Measurements from ENCODE around the gene RMND5B. TPM values are rescaled to one million over a fixed set of nuclear protein-coding genes. Genes with fewer than 3 reads are reported as not detected.
"Not testable (repeated sequence)": the region's sequence is repeated elsewhere in the genome, so short reads cannot be mapped to it uniquely, and the experiment has no call there.

The RMND5B gene
- total RNA-seq, 2 donors from 2014 or later: 14.7 to 15.3 TPM

DNA sequence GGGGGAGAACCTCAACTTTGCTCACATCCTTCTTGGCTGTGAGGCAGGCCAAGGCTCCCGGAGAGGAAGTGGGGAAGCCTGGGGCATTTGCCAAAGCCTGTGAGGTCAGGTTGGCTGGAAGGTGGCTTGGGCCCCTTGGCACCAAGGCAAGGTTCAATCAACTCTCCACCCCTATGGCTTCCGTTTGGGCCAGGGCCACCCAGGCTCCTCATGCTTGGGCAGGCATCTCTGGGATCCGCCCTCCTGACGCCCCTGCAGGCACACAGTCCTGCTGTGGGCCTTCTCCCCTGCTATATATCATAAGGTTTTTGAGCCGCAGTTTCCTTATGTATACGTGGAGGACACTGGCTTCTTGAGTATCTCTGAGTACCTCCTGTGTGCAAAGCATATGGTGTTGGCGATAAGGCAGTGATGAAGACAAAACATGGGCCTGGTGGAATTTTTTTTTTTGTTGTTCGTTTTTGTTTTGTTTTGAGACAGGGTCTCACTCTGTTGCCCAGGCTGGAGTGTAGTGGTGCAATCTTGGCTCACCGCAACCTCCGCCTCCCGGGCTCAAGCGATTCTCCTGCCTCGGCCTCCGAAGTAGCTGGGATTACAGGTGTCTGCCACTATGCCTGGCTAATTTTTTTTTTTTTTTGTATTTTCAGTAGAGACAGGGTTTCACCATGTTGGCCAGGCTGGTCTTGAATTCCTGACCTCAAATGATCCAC, 3.4 kb upstream of the RMND5B start:
- Mint-ChIP-seq H3K4me1 (peaks cover 11% of the 10 kb centered on the region), H3K27ac (peak overlapping the region; percentile 39)
- not testable (repeated sequence) for H3K27me3 Mint-ChIP-seq; ATAC-seq; H3K36me3 Mint-ChIP-seq (ENCODE audit: low read depth); DNase-seq; H3K9me3 ChIP-seq (ENCODE audit: control insufficient read depth, low read length, poor library complexity, severe bottlenecking); H3K4me3 Mint-ChIP-seq

DNA sequence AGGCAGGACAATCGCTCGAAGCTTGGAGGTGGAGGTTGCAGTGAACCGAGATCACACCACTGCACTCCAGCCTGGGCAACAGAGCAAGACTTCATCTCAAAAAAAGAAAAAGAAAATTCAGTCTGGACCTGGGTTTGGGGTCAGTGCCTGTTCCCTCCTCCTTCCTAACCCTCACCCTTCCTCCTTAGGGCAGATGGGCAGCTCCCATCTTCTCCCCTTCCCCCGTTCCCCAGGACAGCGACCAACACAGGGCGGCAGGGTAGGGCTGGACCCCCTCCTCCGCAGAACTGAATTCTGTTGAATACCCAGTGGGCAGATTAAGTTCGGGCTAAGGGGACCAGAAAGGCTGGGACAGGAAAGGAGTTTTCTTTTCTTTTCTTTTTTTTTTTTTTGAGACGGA, 1.5 kb upstream of the RMND5B start:
- DNase-seq: no peak
- no peak for ATAC-seq

DNA sequence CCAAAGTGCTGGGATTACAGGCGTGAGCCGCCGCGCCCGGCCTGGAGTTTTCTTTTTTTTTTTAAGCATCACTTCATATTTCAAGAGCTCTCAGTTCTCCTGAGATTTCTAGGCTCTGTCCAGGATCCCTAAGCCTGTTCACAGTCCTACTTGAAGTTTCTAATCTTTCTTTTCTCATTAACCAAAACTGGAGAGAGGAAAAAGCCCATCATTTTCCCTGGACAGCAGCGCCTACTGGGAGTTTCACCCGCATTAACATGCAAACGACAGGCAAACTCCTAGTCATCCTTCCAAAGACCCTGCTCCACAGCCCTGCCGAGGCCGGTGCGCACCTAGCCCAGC, 609 bp upstream of the RMND5B start:
- not testable (repeated sequence) for H3K36me3 Mint-ChIP-seq (ENCODE audit: low read depth); DNase-seq; H3K27me3 Mint-ChIP-seq; H3K9me3 ChIP-seq (ENCODE audit: control insufficient read depth, low read length, poor library complexity, severe bottlenecking); ATAC-seq
- Mint-ChIP-seq H3K4me3 (peak overlapping the region; percentile 60), H3K27ac (peak overlapping the region; percentile 69), H3K4me1 (peaks cover 16% of the 10 kb centered on the region)

More for the DNA sequence above, 1.5 kb upstream of the RMND5B start:
- Mint-ChIP-seq H3K36me3 (ENCODE audit: low read depth) (peaks cover 2% of the 10 kb centered on the region), H3K27me3 (no peaks in the 10 kb centered on the region), H3K27ac (no peak overlapping the region), H3K4me1 (peaks cover 13% of the 10 kb centered on the region), H3K4me3 (no peak overlapping the region)
- no peaks in the 10 kb centered on the region for H3K9me3 ChIP-seq (ENCODE audit: control insufficient read depth, low read length, poor library complexity, severe bottlenecking)

DNA sequence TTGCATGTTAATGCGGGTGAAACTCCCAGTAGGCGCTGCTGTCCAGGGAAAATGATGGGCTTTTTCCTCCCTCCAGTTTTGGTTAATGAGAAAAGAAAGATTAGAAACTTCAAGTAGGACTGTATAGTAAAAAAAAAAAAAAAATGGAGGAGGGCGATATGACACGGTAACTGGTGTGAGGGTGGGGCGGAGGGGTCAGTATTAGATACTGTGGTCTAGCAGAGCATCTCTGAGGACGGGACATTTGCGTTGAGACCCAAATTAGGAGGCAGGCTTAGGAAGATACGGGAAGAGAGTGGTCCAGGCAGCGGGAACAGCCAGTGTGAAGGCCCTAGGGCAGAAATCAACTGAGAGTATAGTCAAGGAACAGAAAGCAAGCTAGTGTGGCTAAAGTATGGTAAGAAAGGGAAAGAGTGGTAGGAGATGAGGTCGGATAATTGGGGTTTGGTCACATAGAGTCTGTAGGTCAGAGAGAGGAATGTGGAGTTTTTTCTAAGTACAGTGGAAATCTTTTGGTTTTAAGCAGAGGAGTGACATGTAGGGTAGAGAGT, 707 bp downstream of the RMND5B start:
- no peaks in the 10 kb centered on the region for H3K27me3 Mint-ChIP-seq
- peaks cover 24% of the 10 kb centered on the region for H3K4me1 Mint-ChIP-seq
- peak overlapping the region; percentile 86 for H3K27ac Mint-ChIP-seq
- no peaks in the 10 kb centered on the region for H3K9me3 ChIP-seq (ENCODE audit: control insufficient read depth, low read length, poor library complexity, severe bottlenecking)
- no peak for ATAC-seq
- no peak for DNase-seq
- peaks cover 2% of the 10 kb centered on the region for H3K36me3 Mint-ChIP-seq (ENCODE audit: low read depth)
- H3K4me3 Mint-ChIP-seq: peak overlapping the region; percentile 88

DNA sequence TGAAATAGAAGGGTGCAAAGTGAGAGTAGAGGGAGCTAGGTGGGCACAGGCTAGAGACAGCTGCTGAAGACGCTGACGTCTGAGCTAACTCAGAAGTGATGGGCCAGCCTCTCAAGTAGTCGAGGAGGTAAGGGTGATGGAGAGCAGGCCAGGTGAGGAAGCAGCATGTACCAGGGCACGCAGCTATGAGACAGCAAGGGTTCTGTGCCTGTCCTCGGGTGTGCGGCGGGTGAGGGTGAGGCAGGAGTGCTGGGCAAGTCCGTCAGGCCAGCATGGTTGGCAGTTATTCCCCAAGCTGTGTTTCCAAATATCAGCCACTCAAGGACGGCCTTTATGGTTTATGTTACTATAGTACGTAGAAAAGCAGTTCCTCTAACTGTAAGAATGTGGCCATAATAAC, 6.2 kb downstream of the RMND5B start:
- ATAC-seq: no peak
- Mint-ChIP-seq H3K27ac (peak overlapping the region; percentile 81), H3K27me3 (no peaks in the 10 kb centered on the region), H3K4me3 (no peak overlapping the region), H3K36me3 (ENCODE audit: low read depth) (peaks cover 5% of the 10 kb centered on the region), H3K4me1 (peaks cover 25% of the 10 kb centered on the region)
- no peak for DNase-seq
- H3K9me3 ChIP-seq (ENCODE audit: control insufficient read depth, low read length, poor library complexity, severe bottlenecking): no peaks in the 10 kb centered on the region

DNA sequence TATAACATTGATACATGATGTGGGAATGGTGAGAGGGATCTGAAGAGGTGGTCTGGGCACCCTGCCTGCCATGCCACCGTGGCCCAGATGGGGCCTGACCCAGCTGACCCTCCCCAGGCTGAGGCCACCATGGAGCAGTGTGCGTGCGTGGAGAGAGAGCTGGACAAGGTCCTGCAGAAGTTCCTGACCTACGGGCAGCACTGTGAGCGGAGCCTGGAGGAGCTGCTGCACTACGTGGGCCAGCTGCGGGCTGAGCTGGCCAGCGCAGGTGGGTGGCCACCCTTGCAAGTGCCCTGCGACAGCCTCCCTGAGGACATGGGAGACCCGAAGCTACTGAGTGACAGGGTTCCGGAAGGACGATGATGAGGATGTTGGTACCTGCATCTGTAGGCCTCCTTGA, 7.2 kb downstream of the RMND5B start:
- no peak overlapping the region for H3K27ac Mint-ChIP-seq
- H3K9me3 ChIP-seq (ENCODE audit: control insufficient read depth, low read length, poor library complexity, severe bottlenecking): no peaks in the 10 kb centered on the region
- peaks cover 21% of the 10 kb centered on the region for H3K4me1 Mint-ChIP-seq
- no peak overlapping the region for H3K4me3 Mint-ChIP-seq
- ATAC-seq (no peak), DNase-seq (no peak)
- peaks cover 5% of the 10 kb centered on the region for H3K36me3 Mint-ChIP-seq (ENCODE audit: low read depth)
- H3K27me3 Mint-ChIP-seq: no peaks in the 10 kb centered on the region

DNA sequence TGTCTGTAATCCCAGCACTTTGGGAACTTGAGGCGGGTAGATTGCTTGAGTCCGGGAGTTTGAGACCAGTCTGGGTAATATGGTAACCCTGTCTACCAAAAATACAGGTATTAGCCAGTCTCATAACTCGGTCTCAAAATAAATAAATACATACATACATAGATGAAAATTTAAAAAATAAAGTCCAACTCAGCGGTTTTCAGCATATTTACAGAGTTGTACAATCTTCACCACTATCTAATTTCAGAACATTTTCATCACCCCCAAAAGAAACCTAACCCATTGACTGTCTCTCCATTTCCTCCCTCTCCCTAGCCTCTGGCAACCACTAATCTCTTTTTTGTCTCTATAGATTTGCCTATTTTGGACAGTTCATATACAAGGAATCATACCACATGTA, 10.7 kb downstream of the RMND5B start:
- Mint-ChIP-seq H3K4me1 (peaks cover 10% of the 10 kb centered on the region), H3K27me3 (no peaks in the 10 kb centered on the region), H3K36me3 (ENCODE audit: low read depth) (peaks cover 2% of the 10 kb centered on the region), H3K27ac (peak overlapping the region; percentile 54), H3K4me3 (no peak overlapping the region)
- H3K9me3 ChIP-seq (ENCODE audit: control insufficient read depth, low read length, poor library complexity, severe bottlenecking): no peaks in the 10 kb centered on the region
- no peak for ATAC-seq
- DNase-seq: no peak

DNA sequence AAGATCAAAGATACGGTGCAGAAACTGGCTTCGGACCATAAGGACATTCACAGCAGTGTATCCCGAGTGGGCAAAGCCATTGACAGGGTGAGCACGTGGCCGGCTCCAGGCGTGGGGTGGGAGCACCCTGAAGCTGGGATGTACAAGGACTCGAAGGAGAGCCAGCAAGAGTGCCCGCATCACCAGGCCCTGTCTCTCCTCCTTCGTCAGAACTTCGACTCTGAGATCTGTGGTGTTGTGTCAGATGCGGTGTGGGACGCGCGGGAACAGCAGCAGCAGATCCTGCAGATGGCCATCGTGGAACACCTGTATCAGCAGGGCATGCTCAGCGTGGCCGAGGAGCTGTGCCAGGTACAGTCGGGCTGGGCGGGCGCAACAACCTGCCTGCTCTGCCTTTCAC, 11.8 kb downstream of the RMND5B start:
- peaks cover 2% of the 10 kb centered on the region for H3K36me3 Mint-ChIP-seq (ENCODE audit: low read depth)
- H3K27ac Mint-ChIP-seq: peak overlapping the region; percentile 6
- no peak for ATAC-seq
- no peaks in the 10 kb centered on the region for H3K9me3 ChIP-seq (ENCODE audit: control insufficient read depth, low read length, poor library complexity, severe bottlenecking)
- peaks cover 3% of the 10 kb centered on the region for H3K4me1 Mint-ChIP-seq
- DNase-seq: no peak
- H3K4me3 Mint-ChIP-seq: no peak overlapping the region
- H3K27me3 Mint-ChIP-seq: no peaks in the 10 kb centered on the region

DNA sequence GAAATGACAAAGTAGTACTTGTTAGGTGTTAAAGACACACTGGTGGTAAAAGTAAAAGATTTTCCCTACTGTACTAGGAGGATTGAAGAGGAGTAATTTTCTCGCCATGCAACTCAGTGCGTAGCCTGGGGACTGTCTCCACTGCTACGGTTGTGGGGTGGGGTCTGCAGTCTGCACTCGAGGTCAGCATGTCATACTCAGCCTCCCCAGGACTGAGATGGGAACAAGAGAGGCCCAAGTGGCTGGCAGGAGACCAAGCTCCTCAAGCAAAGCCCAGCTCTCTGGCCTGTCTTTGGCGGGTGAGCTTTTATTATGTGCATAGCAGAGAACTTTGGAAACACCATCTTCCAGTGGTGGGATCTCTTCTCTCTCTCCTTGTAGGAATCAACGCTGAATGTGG, 12.4 kb downstream of the RMND5B start:
- Mint-ChIP-seq H3K27me3 (no peaks in the 10 kb centered on the region), H3K36me3 (ENCODE audit: low read depth) (peaks cover 2% of the 10 kb centered on the region), H3K27ac (peak overlapping the region; percentile 6), H3K4me3 (no peak overlapping the region), H3K4me1 (peaks cover 3% of the 10 kb centered on the region)
- no peaks in the 10 kb centered on the region for H3K9me3 ChIP-seq (ENCODE audit: control insufficient read depth, low read length, poor library complexity, severe bottlenecking)
- DNase-seq (no peak), ATAC-seq (no peak)

DNA sequence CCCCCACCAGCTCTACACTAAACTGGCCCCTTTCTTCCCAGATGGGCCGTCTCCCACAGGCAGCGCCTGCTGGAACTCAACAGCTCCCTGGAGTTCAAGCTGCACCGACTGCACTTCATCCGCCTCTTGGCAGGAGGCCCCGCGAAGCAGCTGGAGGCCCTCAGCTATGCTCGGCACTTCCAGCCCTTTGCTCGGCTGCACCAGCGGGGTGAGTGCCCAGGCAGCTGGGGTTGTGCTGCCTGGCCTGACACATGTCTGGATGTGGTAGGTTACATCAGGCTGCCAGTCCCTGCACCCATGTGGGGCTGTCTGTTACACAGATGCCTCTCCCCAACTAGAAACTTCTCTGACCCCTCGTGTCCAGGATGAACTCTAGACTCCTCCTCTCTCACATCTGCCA, 13.1 kb downstream of the RMND5B start:
- H3K9me3 ChIP-seq (ENCODE audit: control insufficient read depth, low read length, poor library complexity, severe bottlenecking): no peaks in the 10 kb centered on the region
- H3K4me3 Mint-ChIP-seq: no peak overlapping the region
- H3K4me1 Mint-ChIP-seq: peaks cover 3% of the 10 kb centered on the region
- no peak for ATAC-seq
- DNase-seq: no peak
- peaks cover 2% of the 10 kb centered on the region for H3K36me3 Mint-ChIP-seq (ENCODE audit: low read depth)
- H3K27ac Mint-ChIP-seq: peak overlapping the region; percentile 34
- H3K27me3 Mint-ChIP-seq: no peaks in the 10 kb centered on the region

DNA sequence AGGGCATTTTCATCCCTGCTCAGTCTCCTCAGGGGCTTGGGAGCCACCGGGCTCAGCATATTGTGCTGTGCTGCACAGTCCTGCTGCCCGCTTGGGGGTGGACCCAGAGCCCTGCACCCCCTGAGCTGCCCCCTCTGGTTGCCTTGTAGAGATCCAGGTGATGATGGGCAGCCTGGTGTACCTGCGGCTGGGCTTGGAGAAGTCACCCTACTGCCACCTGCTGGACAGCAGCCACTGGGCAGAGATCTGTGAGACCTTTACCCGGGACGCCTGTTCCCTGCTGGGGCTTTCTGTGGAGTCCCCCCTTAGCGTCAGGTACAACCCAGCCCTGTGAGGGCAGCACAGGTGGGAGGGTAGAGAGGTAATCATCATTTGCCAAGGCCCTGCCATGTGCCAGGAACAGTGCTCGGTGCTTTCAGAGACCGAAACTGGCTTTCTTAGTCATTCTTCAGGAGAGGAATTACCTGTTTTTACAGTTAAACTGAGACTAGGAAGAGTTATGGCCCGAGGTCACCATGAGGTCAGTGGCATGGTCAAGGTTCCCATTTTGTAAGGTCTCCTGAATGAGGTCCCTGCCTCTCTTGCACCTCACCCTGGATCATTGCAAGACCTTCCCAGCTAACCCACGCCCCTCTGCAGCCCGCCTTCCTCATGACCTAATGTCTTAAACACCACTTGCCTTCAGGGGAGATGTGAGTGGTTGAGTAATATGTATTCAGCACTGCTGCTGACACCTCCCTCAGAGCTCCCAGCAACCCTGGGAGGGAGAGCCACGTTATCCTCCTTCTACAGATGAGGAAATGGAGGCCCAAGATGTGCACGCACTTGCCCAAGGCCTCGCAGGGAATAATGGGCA, 15.4 kb downstream of the RMND5B start:
- no peak overlapping the region for H3K4me3 Mint-ChIP-seq
- peak; percentile 54 to 66 (median 60) for DNase-seq
- H3K36me3 Mint-ChIP-seq (ENCODE audit: low read depth): peaks cover 2% of the 10 kb centered on the region
- H3K27ac Mint-ChIP-seq: peak overlapping the region; percentile 54
- no peaks in the 10 kb centered on the region for H3K27me3 Mint-ChIP-seq
- ATAC-seq: peak; percentile 95
- no peaks in the 10 kb centered on the region for H3K9me3 ChIP-seq (ENCODE audit: control insufficient read depth, low read length, poor library complexity, severe bottlenecking)
- H3K4me1 Mint-ChIP-seq: peaks cover 5% of the 10 kb centered on the region

DNA sequence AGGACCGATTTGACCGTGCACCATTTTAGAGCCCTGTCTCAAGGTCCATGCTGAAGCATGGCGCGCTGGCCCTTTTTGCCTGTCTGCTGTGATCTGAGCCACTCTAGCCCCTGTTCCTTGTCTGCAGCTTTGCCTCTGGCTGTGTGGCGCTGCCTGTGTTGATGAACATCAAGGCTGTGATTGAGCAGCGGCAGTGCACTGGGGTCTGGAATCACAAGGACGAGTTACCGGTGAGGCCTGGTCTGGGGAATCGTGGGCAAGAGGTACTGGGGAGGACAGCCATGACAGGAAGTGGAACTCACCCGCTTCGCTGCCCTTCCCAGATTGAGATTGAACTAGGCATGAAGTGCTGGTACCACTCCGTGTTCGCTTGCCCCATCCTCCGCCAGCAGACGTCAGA, 16.6 kb downstream of the RMND5B start:
- no peaks in the 10 kb centered on the region for H3K27me3 Mint-ChIP-seq

DNA sequence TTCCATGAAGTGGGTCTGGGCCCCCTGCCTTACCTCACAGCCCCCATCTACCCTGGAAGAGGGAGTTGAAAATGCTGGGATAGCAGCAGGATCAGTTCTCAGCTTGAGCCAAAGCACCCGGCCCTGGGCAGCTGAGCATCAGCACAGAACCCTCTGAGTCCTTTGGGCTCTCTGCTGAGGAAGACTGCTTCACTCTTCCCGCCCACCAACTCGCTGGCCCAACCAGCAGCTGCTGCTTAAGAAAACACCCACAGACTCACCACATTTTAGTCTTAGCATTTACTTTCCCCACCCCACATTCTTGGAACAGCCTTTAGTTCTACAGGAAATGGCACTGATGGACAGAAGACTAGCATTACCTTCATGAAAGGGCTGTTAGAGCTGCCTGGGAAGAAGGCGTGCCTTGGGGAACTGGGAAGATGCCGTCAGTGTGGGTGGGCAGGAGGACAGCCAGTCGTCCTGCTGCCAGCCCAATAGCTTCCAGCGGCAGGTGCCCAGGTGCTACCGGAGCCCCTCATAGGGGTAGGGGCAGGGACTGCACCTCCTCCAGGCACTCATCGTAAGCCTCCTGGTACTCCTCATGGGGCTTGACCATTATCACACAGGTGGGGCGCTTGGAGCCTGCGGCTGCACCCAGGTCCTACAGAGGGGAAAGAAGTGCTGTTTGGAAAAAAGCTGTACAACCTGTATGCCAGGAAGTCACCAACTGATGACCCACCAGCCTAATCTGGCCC, 18.6 kb downstream of the RMND5B start:
- DNase-seq (no peak), ATAC-seq (no peak)
- H3K27me3 Mint-ChIP-seq: no peaks in the 10 kb centered on the region
- H3K9me3 ChIP-seq (ENCODE audit: control insufficient read depth, low read length, poor library complexity, severe bottlenecking): no peaks in the 10 kb centered on the region
- no peak overlapping the region for H3K27ac Mint-ChIP-seq
- H3K36me3 Mint-ChIP-seq (ENCODE audit: low read depth): no peaks in the 10 kb centered on the region
- H3K4me1 Mint-ChIP-seq: peaks cover 18% of the 10 kb centered on the region
- no peak overlapping the region for H3K4me3 Mint-ChIP-seq

More for the DNA sequence above, 16.6 kb downstream of the RMND5B start:
- H3K4me1 Mint-ChIP-seq: peaks cover 11% of the 10 kb centered on the region
- H3K9me3 ChIP-seq (ENCODE audit: control insufficient read depth, low read length, poor library complexity, severe bottlenecking): no peaks in the 10 kb centered on the region
- H3K36me3 Mint-ChIP-seq (ENCODE audit: low read depth): no peaks in the 10 kb centered on the region
- ATAC-seq (no peak), DNase-seq (no peak)
- no peak overlapping the region for H3K4me3 Mint-ChIP-seq
- H3K27ac Mint-ChIP-seq: peak overlapping the region; percentile 65

All from T-helper 17 cell (primary cell).